HK-2 (cell line): ENCODE results near the gene NEGR1.
"Not testable (repeated sequence)": the region's sequence is repeated elsewhere in the genome, so short reads cannot be mapped to it uniquely, and the experiment has no call there.

Source experiments
- DNase-seq: peaks from one replicate; pipeline ENCODE4 v3.0.0-alpha.2; 2018; ENCODE audit not compliant: unreplicated experiment

Gene NEGR1

GRCh38 chr1:71948561-71948960 is 333.8 kb downstream of the NEGR1 start:
- DNase-seq: no peak

- DNase-seq: no peak
These were observed 338.3 kb downstream of the NEGR1 start for GRCh38 chr1:71944006-71944405.

- DNase-seq: no peak
These were observed 342.1 kb downstream of the NEGR1 start for GRCh38 chr1:71940261-71940660.

DNA sequence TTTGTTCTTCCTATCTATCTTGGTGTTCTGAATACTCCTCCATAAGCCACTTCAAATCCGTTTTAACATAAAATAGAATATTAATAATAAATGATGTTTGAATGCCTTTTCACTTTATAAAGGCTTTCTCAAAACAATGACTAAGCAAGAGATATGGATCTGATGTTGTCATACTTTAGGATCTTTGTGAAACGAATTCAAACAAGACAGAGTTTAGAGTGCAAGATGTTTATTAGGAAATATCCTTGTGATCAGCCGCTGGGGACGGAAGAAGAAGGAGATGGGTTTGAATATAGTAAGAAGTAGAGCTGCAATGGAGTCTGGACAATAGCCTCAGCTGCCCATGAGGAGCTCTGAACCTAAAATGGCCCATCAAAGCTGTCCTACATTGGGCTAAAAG is 351.8 kb downstream of the NEGR1 start:
- DNase-seq: no peak

GRCh38 chr1:71921935-71922559 is 360.3 kb downstream of the NEGR1 start:
- no peak for DNase-seq

DNA sequence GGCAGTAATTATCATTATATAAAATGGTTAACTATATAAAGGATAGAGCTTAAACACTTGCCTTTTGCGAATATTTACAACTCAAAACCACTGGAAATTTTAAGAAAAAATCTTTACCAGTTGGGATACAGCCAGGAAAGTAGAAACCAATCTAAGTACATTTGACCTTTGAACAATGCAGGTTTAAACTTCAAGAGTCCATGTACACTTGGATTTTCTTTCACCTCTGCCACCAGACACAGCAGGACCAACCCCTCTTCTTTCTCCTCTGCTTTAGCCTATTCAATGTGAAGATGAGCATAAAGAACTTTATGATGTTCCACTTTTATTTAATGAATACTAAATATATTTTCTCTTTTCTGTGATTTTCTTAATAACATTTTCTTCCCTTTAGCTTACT is 361.1 kb downstream of the NEGR1 start:
- DNase-seq: no peak

DNA sequence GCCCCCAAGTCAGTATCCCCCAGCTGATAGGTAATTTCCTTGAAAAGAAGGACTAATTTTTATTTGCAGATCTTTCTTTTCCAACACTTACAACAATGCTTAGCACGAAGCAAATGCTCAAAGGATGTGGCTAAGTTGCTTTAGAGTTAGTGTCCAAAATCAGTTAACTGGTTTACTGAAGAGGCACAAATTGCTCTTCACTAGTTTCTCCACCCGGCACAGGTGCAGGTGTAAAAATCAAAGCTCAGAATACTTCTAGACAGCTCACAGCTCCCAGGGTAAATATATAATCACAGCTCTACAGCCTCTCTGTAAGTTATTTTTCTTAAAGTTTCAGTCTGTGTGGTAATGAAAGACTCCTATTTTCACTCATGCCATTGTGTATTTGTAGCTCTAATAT is 361.8 kb downstream of the NEGR1 start:
- DNase-seq: no peak

DNA sequence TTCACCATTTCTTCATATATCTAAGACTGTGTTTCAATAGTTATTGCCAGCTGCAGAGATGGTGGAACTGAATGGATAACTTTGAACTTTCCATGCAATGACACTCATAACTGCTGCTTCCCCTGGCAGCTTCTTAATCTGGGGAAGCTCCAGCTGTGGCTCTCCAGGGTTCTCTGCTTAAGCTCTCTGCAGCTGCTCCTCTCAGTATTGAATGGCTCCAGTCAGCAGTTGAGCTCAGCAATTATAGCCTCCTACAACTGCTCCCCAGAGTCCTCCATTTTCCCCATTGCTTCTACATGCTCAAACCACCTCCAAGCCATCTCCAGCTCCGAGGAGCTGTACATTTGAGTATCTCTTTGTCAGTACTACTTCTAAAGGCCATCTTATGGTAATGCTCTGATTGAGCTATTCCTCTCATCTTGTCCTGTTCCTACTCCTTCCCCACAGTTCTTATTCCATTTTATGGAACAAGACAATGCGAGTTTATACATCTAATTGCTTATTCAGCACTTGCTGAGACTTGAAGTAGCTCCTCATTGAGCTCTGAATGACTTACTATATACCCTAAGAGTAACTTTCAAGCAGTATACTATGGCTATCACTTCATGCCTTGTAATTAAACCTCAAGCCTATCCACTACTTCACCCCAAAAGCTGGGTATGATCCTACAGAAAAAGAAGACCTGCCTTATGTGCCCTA is 362.4 kb downstream of the NEGR1 start:
- no peak for DNase-seq

- DNase-seq: no peak
These were observed 363.7 kb downstream of the NEGR1 start for GRCh38 chr1:71918630-71919029.

DNA sequence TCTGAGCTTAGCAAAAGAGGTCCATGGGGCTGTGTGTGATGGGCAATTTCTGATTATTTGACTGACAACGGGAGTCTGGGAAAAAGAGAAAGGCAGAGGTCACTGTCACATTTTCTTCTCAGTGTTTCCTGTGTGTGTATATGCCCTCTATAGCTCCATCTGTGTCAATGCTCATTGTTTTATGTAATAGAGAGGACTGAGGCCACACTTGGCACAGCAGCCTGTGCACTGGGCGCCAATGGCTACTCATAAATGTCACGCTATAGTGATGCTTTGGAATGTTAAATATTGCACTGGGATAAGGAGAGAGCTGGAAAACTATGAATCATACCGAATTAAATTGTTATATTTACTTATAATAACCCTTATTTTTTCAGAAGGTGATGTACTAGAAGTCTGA is 365.4 kb downstream of the NEGR1 start:
- DNase-seq: no peak

GRCh38 chr1:71914626-71915025 is 367.7 kb downstream of the NEGR1 start:
- DNase-seq: no peak

DNA sequence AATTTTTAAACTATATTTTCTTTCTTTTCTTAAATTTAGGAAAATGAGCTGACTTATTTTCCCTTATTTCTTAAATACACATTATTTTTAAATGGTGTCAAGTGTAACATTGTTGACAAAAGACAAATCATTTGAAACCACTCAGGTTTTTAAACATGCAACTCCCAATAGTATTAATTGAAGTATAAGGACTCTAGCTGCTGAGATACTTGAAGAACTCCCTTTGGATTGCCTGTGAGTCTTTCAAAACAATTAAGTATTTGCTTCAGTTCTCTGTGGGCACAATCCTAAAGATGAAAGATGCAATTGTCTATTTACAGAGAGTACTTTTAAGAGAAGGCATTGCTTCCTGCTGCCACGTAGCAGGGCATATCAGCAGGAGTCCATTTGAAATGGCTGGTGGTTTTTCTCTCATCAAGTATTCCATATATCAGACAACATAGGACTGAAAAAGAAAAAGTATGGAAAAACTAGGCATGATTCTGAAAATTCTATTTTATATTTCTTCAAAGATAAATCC is 373.4 kb downstream of the NEGR1 start:
- DNase-seq: no peak

- no peak for DNase-seq
These were observed 374.0 kb downstream of the NEGR1 start for GRCh38 chr1:71908303-71908702.

GRCh38 chr1:71899881-71900280 is 382.5 kb downstream of the NEGR1 start:
- no peak for DNase-seq

- DNase-seq: not testable (repeated sequence)
These were observed 394.2 kb downstream of the NEGR1 start for GRCh38 chr1:71888166-71888565.

- DNase-seq: no peak
These were observed 397.2 kb downstream of the NEGR1 start for GRCh38 chr1:71885171-71885570.

DNA sequence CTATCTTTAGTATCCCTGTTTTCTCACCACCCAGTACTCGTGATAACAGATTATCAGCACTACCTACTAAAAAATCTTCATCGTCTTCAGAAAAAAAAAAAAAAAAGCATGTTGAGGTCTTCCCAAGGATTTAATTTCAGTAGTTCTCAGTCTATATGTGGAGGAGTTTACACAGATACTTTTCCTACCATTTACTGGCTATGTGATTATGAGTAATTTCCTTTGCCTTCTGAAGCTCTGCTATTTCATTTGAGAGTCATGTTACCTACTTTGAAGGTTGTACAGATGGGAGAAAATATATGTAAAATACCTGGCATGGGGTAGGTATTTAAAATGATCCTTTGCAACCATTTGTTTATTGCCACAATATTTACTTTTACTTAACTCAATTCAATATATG is 399.7 kb downstream of the NEGR1 start:
- no peak for DNase-seq

GRCh38 chr1:71882226-71882625 is 400.1 kb downstream of the NEGR1 start:
- DNase-seq: no peak

GRCh38 chr1:71881611-71882010 is 400.7 kb downstream of the NEGR1 start:
- DNase-seq: no peak

- DNase-seq: no peak
These were observed 413.0 kb downstream of the NEGR1 start for GRCh38 chr1:71869326-71869725.

GRCh38 chr1:71862756-71863155 is 419.6 kb downstream of the NEGR1 start:
- no peak for DNase-seq

DNA sequence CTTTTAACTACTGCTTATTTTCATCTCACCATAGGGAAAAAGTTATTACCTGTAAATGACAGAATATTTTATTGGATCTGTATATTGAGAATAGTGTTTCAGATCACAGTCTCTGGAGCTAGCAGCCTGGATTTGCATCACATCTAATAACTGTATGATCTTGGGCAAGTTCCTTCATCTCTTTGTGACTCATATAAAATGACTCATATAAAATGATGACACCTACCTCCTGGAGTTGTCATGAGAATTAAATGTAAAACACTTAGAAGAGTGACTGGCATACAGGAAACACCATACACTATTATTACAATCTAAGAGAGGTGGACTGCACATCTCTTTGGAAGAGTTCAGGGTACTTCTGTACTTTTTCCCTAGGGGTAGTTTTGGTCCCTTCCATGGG is 421.3 kb downstream of the NEGR1 start:
- DNase-seq: no peak

DNA sequence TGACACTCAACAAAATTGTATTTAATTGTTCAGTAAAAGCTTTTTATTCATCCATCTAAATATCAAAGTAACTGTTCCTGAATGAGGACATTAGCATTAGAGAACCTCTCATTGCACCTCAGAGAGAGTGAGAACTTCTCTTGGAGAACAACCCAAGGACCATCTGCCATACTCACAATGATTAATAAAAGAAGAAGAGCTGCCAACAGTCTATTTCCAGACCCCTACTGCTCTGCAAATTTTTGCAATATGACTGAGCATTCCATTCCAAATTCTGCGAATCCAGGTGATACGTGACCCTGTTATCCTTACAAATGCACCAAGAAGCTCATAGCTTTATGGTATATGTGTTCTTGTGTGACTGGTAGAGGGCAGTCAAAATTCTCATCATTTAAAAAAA is 422.5 kb downstream of the NEGR1 start:
- no peak for DNase-seq

DNA sequence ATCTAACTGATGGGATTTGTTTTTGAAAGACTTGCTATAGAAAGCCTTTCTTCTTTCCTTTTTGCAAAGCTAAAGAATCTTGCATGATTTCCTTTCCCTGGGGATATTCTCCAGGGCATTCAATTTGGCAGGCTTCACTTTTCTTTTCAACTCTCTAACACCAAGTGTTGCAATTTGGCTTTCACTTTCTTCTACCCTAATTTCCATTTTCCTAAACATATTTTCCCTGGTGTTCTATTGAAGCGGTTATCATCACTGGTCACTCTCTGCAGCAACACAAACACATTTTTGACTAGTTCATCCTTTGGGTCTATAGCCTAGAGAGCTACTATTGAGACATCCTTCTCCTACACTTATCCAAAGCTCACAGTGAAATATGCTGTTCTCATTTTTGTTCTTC is 424.5 kb downstream of the NEGR1 start:
- DNase-seq: no peak
